ENCODE measurements around the gene GGNBP2. TPM values are rescaled to one million over a fixed set of nuclear protein-coding genes. Genes with fewer than 3 reads are reported as not detected.

GGNBP2 gene
- total RNA-seq, 1 donor: 68.1 TPM

- no peak for TF ChIP-seq CTCF (IDR thresholded peaks at IDR 0.05; ENCODE audit: insufficient read depth, low read length)
- H3K4me3 ChIP-seq (ENCODE audit: low read depth, low read length): no peak overlapping the region
- peak; percentile 20 for DNase-seq (ENCODE audit: low read depth)
These were observed 15.6 kb upstream of the GGNBP2 start for GRCh38 chr17:36529121-36529520.

GRCh38 chr17:36532435-36532975 lies 12.2 kb upstream of the GGNBP2 start:
- no peak for DNase-seq (ENCODE audit: low read depth)
- no peak for TF ChIP-seq CTCF (IDR thresholded peaks at IDR 0.05; ENCODE audit: insufficient read depth, low read length)
- H3K4me3 ChIP-seq (ENCODE audit: low read depth, low read length): no peak overlapping the region

- TF ChIP-seq CTCF (IDR thresholded peaks at IDR 0.05; ENCODE audit: insufficient read depth, low read length): peak; percentile 55
- peak; percentile 32 for DNase-seq (ENCODE audit: low read depth)
- H3K4me3 ChIP-seq (ENCODE audit: low read depth, low read length): peak overlapping the region; percentile 97
These were observed 10.5 kb upstream of the GGNBP2 start for GRCh38 chr17:36533935-36534839.

- no peak for TF ChIP-seq CTCF (IDR thresholded peaks at IDR 0.05; ENCODE audit: insufficient read depth, low read length)
- DNase-seq (ENCODE audit: low read depth): peak; percentile 82
- H3K4me3 ChIP-seq (ENCODE audit: low read depth, low read length): peak within 1 kb of the TSS; percentile 97
These were observed 9.7 kb upstream of the GGNBP2 start, which contains the start of the genes MYO19 and PIGW for GRCh38 chr17:36534840-36535668. TSS of gene MYO19 (minus strand) at chr17:36534868. CDS start at chr17:36532538, 2,330 bp downstream. TSS of gene PIGW (plus strand) at chr17:36534987. CDS start at chr17:36537102, 2,115 bp downstream.

GRCh38 chr17:36535669-36536081 lies 9.0 kb upstream of the GGNBP2 start:
- peak; percentile 3 for TF ChIP-seq CTCF (IDR thresholded peaks at IDR 0.05; ENCODE audit: insufficient read depth, low read length)
- peak overlapping the region; percentile 97 for H3K4me3 ChIP-seq (ENCODE audit: low read depth, low read length)
- no peak for DNase-seq (ENCODE audit: low read depth)

- no peak overlapping the region for H3K4me3 ChIP-seq (ENCODE audit: low read depth, low read length)
- no peak for TF ChIP-seq CTCF (IDR thresholded peaks at IDR 0.05; ENCODE audit: insufficient read depth, low read length)
- DNase-seq (ENCODE audit: low read depth): no peak
These were observed 4.0 kb upstream of the GGNBP2 start for GRCh38 chr17:36540696-36541095.
